PC-3 (cell line): Measurements from ENCODE around the gene USHBP1.

Source experiments
- EZH2 ChIP-seq: fragments of 300-600 bp; sonication (generic); IDR thresholded peaks from one replicate; pipeline ENCODE4 v1.6.1; 2017; ENCODE audit warnings: antibody characterized with exemption, mild to moderate bottlenecking, low read length; ENCODE audit not compliant: unreplicated experiment
- TF ChIP-seq, protein P1 (sequence below): fragments of 300-600 bp; sonication (generic); conservative IDR thresholded peaks from 2 replicates; pipeline ENCODE4 v1.5.1; 2017; ENCODE audit warnings: antibody characterized with exemption, low read depth, mild to moderate bottlenecking, low read length

DNA sequence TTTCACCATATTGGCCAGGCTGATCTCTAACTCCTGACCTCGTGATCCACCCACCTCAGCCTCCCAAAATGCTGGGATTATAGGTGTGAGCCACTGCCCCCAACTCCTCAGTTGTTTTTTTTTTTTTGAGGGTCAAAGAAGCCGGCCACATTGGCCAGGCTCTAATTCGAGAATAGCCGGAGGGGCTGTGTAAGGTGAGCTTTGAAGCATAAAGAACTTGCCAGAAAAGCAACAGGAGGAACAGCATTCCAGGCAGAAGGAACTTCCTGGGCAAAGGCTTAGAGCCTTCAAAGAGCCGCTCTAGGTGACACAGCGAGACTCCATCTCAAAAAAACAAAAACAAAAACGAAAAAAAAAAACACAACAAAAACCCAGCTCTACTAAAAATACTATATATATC, 1.5 kb upstream of the USHBP1 start:
- TF ChIP-seq, protein P1, sequence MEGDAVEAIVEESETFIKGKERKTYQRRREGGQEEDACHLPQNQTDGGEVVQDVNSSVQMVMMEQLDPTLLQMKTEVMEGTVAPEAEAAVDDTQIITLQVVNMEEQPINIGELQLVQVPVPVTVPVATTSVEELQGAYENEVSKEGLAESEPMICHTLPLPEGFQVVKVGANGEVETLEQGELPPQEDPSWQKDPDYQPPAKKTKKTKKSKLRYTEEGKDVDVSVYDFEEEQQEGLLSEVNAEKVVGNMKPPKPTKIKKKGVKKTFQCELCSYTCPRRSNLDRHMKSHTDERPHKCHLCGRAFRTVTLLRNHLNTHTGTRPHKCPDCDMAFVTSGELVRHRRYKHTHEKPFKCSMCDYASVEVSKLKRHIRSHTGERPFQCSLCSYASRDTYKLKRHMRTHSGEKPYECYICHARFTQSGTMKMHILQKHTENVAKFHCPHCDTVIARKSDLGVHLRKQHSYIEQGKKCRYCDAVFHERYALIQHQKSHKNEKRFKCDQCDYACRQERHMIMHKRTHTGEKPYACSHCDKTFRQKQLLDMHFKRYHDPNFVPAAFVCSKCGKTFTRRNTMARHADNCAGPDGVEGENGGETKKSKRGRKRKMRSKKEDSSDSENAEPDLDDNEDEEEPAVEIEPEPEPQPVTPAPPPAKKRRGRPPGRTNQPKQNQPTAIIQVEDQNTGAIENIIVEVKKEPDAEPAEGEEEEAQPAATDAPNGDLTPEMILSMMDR = no peak
- no peak for TF ChIP-seq EZH2
